Lower lobe of right lung (tissue), 2 donors: ENCODE data around the gene SPEF2. TPM values are rescaled to one million over a fixed set of nuclear protein-coding genes. Genes with fewer than 3 reads are reported as not detected.
A peak's percentile ranks its signal among the peaks of the same experiment; 100 is the strongest.

Experiments
- ATAC-seq, 2 donors: fragments of 200-7000 bp; cut with Tn5 transposase; one replicate each; pipeline ENCODE4 v1.9.1; 2020 to 2022; ENCODE audit warnings: mild to moderate bottlenecking in 2 of 2, moderate library complexity in 2 of 2
- DNase-seq: peaks from one replicate; pipeline ENCODE4 v3.0.0-alpha.2; 2020
- H3K27ac ChIP-seq: fragments of 200-600 bp; one replicate; pipeline ENCODE4 v1.8.0; 2022
- H3K27me3 ChIP-seq: fragments of 200-600 bp; one replicate; pipeline ENCODE4 v1.8.0; 2022; ENCODE audit warnings: low read depth
- H3K36me3 ChIP-seq: fragments of 200-600 bp; one replicate; pipeline ENCODE4 v1.8.0; 2022; ENCODE audit warnings: mild to moderate bottlenecking
- H3K4me1 ChIP-seq: fragments of 200-600 bp; one replicate; pipeline ENCODE4 v1.8.0; 2022
- H3K4me3 ChIP-seq: fragments of 200-600 bp; one replicate; pipeline ENCODE4 v1.8.0; 2022; ENCODE audit warnings: mild to moderate bottlenecking
- H3K9me3 ChIP-seq: fragments of 200-600 bp; one replicate; pipeline ENCODE4 v1.8.0; 2022
- CTCF ChIP-seq: fragments of 200-600 bp; IDR thresholded peaks from one replicate; pipeline ENCODE4 v1.8.0; 2022; ENCODE audit warnings: antibody characterized with exemption, mild to moderate bottlenecking
- intact Hi-C: fragments of 100-400 bp; cut with DNase I; formaldehyde crosslinking; loops from one replicate; pipeline ENCODE4 v1.11.0; 2022
- total RNA-seq: library from RNA; stranded (reverse); fragmentation: NEBNext Ultra II Directional; extraction: Animal tissue kit (Norgen Biotek cat#: 25700); gene quantifications from one replicate; pipeline ENCODE4 v1.2.1, GENCODE V29; 2021
- donor health status: DM: no; HTN: yes; CAD: no; lungs with severe emphysema.

SPEF2 gene
- total RNA-seq, 1 donor from 2014 or later = 17.6 TPM

- DNase-seq (no peak), ATAC-seq (no peak)
- Histone ChIP-seq H3K36me3 (peaks cover 6% of the 10 kb centered on the region), H3K4me1 (peaks cover 8% of the 10 kb centered on the region), H3K27ac (no peak overlapping the region), H3K4me3 (peak overlapping the region; percentile 48), H3K9me3 (no peaks in the 10 kb centered on the region), H3K27me3 (no peaks in the 10 kb centered on the region)
- intact Hi-C loops = no loop called here
- no peak for TF ChIP-seq CTCF
These were observed 243.0 kb downstream of the SPEF2 start for GRCh38 chr5:35860686-35861085.

- H3K36me3 ChIP-seq = peaks cover 6% of the 10 kb centered on the region
- ATAC-seq = no peak
- H3K27me3 ChIP-seq = no peaks in the 10 kb centered on the region
- H3K27ac ChIP-seq = no peak overlapping the region
- intact Hi-C loops = no loop called here
- TF ChIP-seq CTCF = no peak
- no peaks in the 10 kb centered on the region for H3K4me1 ChIP-seq
- DNase-seq = no peak
- H3K4me3 ChIP-seq = peak overlapping the region; percentile 17
- no peaks in the 10 kb centered on the region for H3K9me3 ChIP-seq
These were observed 244.1 kb downstream of the SPEF2 start for GRCh38 chr5:35861718-35862117.

GRCh38 chr5:35862126-35862525, 244.5 kb downstream of the SPEF2 start:
- no peak for ATAC-seq

GRCh38 chr5:35863159-35863558, 245.5 kb downstream of the SPEF2 start:
- Histone ChIP-seq H3K27ac (no peak overlapping the region), H3K27me3 (no peaks in the 10 kb centered on the region), H3K36me3 (peaks cover 18% of the 10 kb centered on the region), H3K4me1 (no peaks in the 10 kb centered on the region), H3K9me3 (no peaks in the 10 kb centered on the region), H3K4me3 (peak overlapping the region; percentile 17)
- ATAC-seq (peak; percentile 36 to 62), DNase-seq (no peak)
- intact Hi-C loops = no loop called here
- no peak for TF ChIP-seq CTCF

More at GRCh38 chr5:35862126-35862525, 244.5 kb downstream of the SPEF2 start:
- Histone ChIP-seq H3K27me3 (no peaks in the 10 kb centered on the region), H3K9me3 (no peaks in the 10 kb centered on the region), H3K4me3 (peak overlapping the region; percentile 17), H3K4me1 (no peaks in the 10 kb centered on the region), H3K27ac (no peak overlapping the region), H3K36me3 (peaks cover 8% of the 10 kb centered on the region)
- DNase-seq = no peak
- no peak for TF ChIP-seq CTCF
- intact Hi-C loops = no loop called here

Other genes starting within 250 kb of the SPEF2 start
- 168 TPM for gene IL7R, start 239.0 kb downstream of the SPEF2 start, total RNA-seq